B cell (primary cell): ENCODE results near the gene SERPINB6. TPM values are rescaled to one million over a fixed set of nuclear protein-coding genes. Genes with fewer than 3 reads are reported as not detected.

Source experiments
- ATAC-seq: fragments of 200-7000 bp; cut with Tn5 transposase; one replicate; pipeline ENCODE4 v1.10.0; 2021; ENCODE audit warnings: low read depth, mild to moderate bottlenecking, moderate number of reproducible peaks, moderate library complexity
- CTCF ChIA-PET: fragments of 350-600 bp; sonication (Branson Sonifier 250); formaldehyde crosslinking; loops from one replicate; lab custom pipeline; 2021; ENCODE audit warnings: antibody characterized with exemption, inconsistent platforms; lab: Charles Lee
- POLR2A ChIA-PET: fragments of 350-600 bp; sonication (Branson Sonifier 250); formaldehyde crosslinking; loops from one replicate; lab custom pipeline; 2021; ENCODE audit warnings: antibody characterized with exemption; lab: Charles Lee
- DNase-seq: peaks from one replicate; pipeline ENCODE4 v3.0.0; 2013
- H2AFZ ChIP-seq: 2 replicates; pipeline ENCODE4 v1.6.1; 2012; ENCODE audit warnings: mild to moderate bottlenecking, low read depth, low read length; ENCODE audit not compliant: insufficient read depth, poor library complexity, severe bottlenecking
- H3K27ac ChIP-seq, 2 donors: 1 replicate in 1 of 2; 2 replicates in 1 of 2; pipeline ENCODE4 v1.5.1; 2012 to 2013; ENCODE audit warnings: low read length in 2 of 2, mild to moderate bottlenecking in 2 of 2, moderate library complexity in 1 of 2
- H3K27me3 ChIP-seq, 4 experiments: fragments of 200-600 bp in 1 of 4; sonication (generic) in 1 of 4; replicated peaks in 1 of 4; 1 replicate in 2 of 4; 2 replicates in 2 of 4; pipeline versions ENCODE4 v1.6.1 to v1.7.0; 2013 to 2016; ENCODE audit warnings: low read length in 3 of 4, mild to moderate bottlenecking in 2 of 4, mixed read lengths in 1 of 4, moderate library complexity in 1 of 4; ENCODE audit not compliant: insufficient read depth in 4 of 4, control insufficient read depth in 3 of 4; ENCODE audit errors: control extremely low read depth in 1 of 4
- H3K36me3 ChIP-seq, 2 experiments: replicated peaks in 1 of 2; 1 replicate in 1 of 2; 2 replicates in 1 of 2; pipeline versions ENCODE4 v1.6.1 to v1.7.1; 2013; ENCODE audit warnings: low read length in 1 of 2; ENCODE audit not compliant: insufficient read depth in 2 of 2, control insufficient read depth in 1 of 2; ENCODE audit errors: control extremely low read depth in 1 of 2, extremely low read depth in 1 of 2
- H3K4me1 ChIP-seq, 2 donors: fragments of 200-600 bp in 1 of 2; sonication (generic) in 1 of 2; 1 replicate in 1 of 2; 2 replicates in 1 of 2; pipeline versions ENCODE4 v1.5.1 to v1.6.1; 2013 to 2017; ENCODE audit warnings: low read length in 2 of 2; ENCODE audit not compliant: control insufficient read depth in 2 of 2, insufficient read depth in 2 of 2
- H3K4me2 ChIP-seq: replicated peaks from 2 replicates; pipeline ENCODE3; 2012; ENCODE audit warnings: mild to moderate bottlenecking, low read depth, low read length; ENCODE audit not compliant: poor library complexity, severe bottlenecking
- H3K4me3 ChIP-seq, 5 experiments: fragments of 200-600 bp in 1 of 5; sonication (generic) in 1 of 5; 1 replicate in 3 of 5; 2 replicates in 2 of 5; pipeline versions ENCODE4 v1.5.1 to v1.7.0; 2011 to 2016; ENCODE audit warnings: low read length in 4 of 5, mild to moderate bottlenecking in 4 of 5, low read depth in 2 of 5, control low read depth in 1 of 5, moderate library complexity in 1 of 5; ENCODE audit not compliant: insufficient read depth in 1 of 5; ENCODE audit errors: control extremely low read depth in 1 of 5, extremely low read depth in 1 of 5
- H3K79me2 ChIP-seq: fragments of 200-600 bp; sonication (generic); one replicate; pipeline ENCODE4 v1.6.0; 2016; ENCODE audit warnings: low read length; ENCODE audit not compliant: control insufficient read depth, insufficient read depth
- H3K9ac ChIP-seq: fragments of 200-600 bp; sonication (generic); 2 replicates; pipeline ENCODE4 v1.6.1; 2017; ENCODE audit warnings: mild to moderate bottlenecking, low read length, moderate library complexity
- H3K9me3 ChIP-seq, 3 donors: one replicate each; pipeline versions ENCODE4 v1.6.1 to v1.7.1; 2013; ENCODE audit warnings: low read length in 2 of 3; ENCODE audit not compliant: control insufficient read depth in 2 of 3, insufficient read depth in 1 of 3; ENCODE audit errors: control extremely low read depth in 1 of 3
- H4K20me1 ChIP-seq: 2 replicates; pipeline ENCODE4 v1.6.0; 2012; ENCODE audit warnings: mild to moderate bottlenecking, low read length; ENCODE audit not compliant: insufficient read depth, control insufficient read depth, poor library complexity, severe bottlenecking
- H3K27ac Mint-ChIP-seq: one replicate; pipeline ENCODE4 v1.8.0; 2021; ENCODE audit warnings: mixed read lengths
- H3K27me3 Mint-ChIP-seq: one replicate; pipeline ENCODE4 v1.8.0; 2021; ENCODE audit warnings: mixed read lengths
- H3K4me1 Mint-ChIP-seq: one replicate; pipeline ENCODE4 v1.8.0; 2021; ENCODE audit warnings: mixed read lengths
- H3K4me3 Mint-ChIP-seq: one replicate; pipeline ENCODE4 v1.8.0; 2021; ENCODE audit warnings: mixed read lengths
- H3K9me3 Mint-ChIP-seq: one replicate; pipeline ENCODE4 v1.8.0; 2022; ENCODE audit warnings: mixed read lengths; ENCODE audit not compliant: insufficient read depth
- CTCF ChIP-seq: fragments of 200-600 bp; IDR thresholded peaks from one replicate; pipeline ENCODE4 v1.8.0; 2022; ENCODE audit warnings: antibody characterized with exemption, mild to moderate bottlenecking
- EZH2 ChIP-seq: IDR thresholded peaks from 2 replicates; pipeline ENCODE4 v1.6.1; 2012; ENCODE audit warnings: borderline replicate concordance, low read depth, mild to moderate bottlenecking, moderate library complexity, low read length; ENCODE audit not compliant: insufficient read depth, poor library complexity, severe bottlenecking
- WGBS: methylation state at CpG from one replicate; pipeline ENCODE4 v1.1.5; 2013; ENCODE audit warnings: missing lambda C conversion rate; ENCODE audit not compliant: insufficient coverage; 5-methylcytosine and 5-hydroxymethylcytosine counted together
- intact Hi-C: fragments of 100-400 bp; cut with micrococcal nuclease; formaldehyde crosslinking; loops from one replicate; pipeline ENCODE4 v1.10.0; 2022
- polyA plus RNA-seq: library from polyadenylated mRNA; depleted of rRNA; stranded (reverse); fragments of >200 nt; gene quantifications from 2 replicates; pipeline ENCODE4 v1.2.3, GENCODE V29; 2012
- total RNA-seq, 2 donors: library from RNA; stranded (reverse); fragments of 120-200 nt in 1 of 2; gene quantifications; 1 replicate in 1 of 2; 2 replicates in 1 of 2; pipeline versions ENCODE4 v1.2.3 to v1.2.4, GENCODE V29; 2013 to 2022

Gene SERPINB6
- total and polyA plus RNA-seq, 2 donors (not counting 1 experiment from before 2014, with no cell fraction given), result 35.2 to 58.5 TPM

- no peak overlapping the region for H3K4me3 ChIP-seq
- CTCF ChIA-PET, result interaction anchor here (1.3 to 10.3 kb wide), 3 partner anchors 9 to 92 kb away, joined by 3 to 383 read pairs (median 5); partner anchors contain the start of gene SERPINB1
These were observed 33.2 kb downstream of the SERPINB6 start for GRCh38 chr6:2938004-2938631.

More at GRCh38 chr6:2938004-2938631, 33.2 kb downstream of the SERPINB6 start:
- Histone ChIP-seq H3K9ac (no peak overlapping the region), H3K4me1 (peaks cover 25 to 43% of the 10 kb centered on the region in 2 donors), H3K9me3 (peaks cover 0 to 20% (median 0%) of the 10 kb centered on the region in 3 donors), H3K4me2 (no peak overlapping the region), H3K27me3 (no peaks in the 10 kb centered on the region), H3K79me2 (no peaks in the 10 kb centered on the region), H4K20me1 (no peaks in the 10 kb centered on the region), H3K36me3 (no peaks in the 10 kb centered on the region), H2AFZ (no peak overlapping the region), H3K27ac (no peak overlapping the region)
- TF ChIP-seq CTCF, result no peak
- no peak for TF ChIP-seq EZH2
- POLR2A ChIA-PET, result interaction anchor here (0.7 to 1.0 kb wide), 2 partner anchors 11 to 14 kb away, joined by 4 read pairs; no protein-coding TSS in a partner anchor
- intact Hi-C loops, result no loop called here
- Mint-ChIP-seq H3K4me3 (no peak overlapping the region), H3K27me3 (no peaks in the 10 kb centered on the region), H3K9me3 (peaks cover 4% of the 10 kb centered on the region), H3K4me1 (peaks cover 51% of the 10 kb centered on the region), H3K27ac (no peak overlapping the region)
- ATAC-seq (no peak), DNase-seq (no peak)
- 97% methylated on average over 10 of the region's 16 CpGs for WGBS
